ENCODE data around the gene MREG. TPM values are rescaled to one million over a fixed set of nuclear protein-coding genes. Genes with fewer than 3 reads are reported as not detected.

MREG gene
- polyA plus RNA-seq, 1 donor = 5.5 TPM

DNA sequence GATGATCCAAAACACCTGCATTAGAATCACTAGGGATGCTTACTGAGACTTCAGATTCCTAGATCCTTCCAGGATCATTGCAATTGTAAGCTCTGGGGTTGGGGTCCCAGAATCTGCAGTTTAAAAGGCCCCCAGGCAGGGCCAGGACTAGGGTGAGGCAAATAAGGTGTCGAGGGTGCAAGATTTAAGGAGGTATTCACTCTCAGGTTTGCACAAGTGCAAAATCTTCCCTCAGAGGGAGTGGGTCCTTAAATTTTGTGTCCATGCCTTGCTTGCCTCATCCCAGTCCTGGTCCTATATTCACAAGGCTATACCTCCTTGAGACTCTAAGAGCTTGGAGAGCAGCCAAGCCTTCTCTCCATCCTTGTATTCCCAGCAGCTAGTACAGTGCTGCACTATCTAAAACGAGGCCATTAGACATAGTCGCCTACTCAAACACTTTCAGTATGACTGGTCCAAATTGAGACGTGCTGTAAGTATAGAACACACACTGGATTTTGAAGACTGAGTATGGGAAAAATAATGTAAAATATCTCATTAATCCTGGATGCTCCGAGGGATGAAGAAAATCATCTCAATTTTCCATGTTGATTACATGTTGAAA is 31.6 kb upstream of the MREG start:
- Histone ChIP-seq H3K27ac (ENCODE audit: low read length) (no peak overlapping the region), H3K36me3 (ENCODE audit: control insufficient read depth, insufficient read depth, low read length) (peaks cover 36% of the 10 kb centered on the region), H3K27me3 (ENCODE audit: control insufficient read depth, insufficient read depth, low read length) (no peaks in the 10 kb centered on the region), H3K4me1 (ENCODE audit: control insufficient read depth, insufficient read depth, low read length) (no peaks in the 10 kb centered on the region), H3K4me3 (ENCODE audit: low read length) (no peak overlapping the region), H3K9me3 (ENCODE audit: control insufficient read depth, low read depth, low read length) (no peaks in the 10 kb centered on the region)
- DNase-seq = no peak
- WGBS (ENCODE audit: insufficient coverage, low lambda C conversion rate) = 100% methylated on average over 1 of the region's 5 CpGs

DNA sequence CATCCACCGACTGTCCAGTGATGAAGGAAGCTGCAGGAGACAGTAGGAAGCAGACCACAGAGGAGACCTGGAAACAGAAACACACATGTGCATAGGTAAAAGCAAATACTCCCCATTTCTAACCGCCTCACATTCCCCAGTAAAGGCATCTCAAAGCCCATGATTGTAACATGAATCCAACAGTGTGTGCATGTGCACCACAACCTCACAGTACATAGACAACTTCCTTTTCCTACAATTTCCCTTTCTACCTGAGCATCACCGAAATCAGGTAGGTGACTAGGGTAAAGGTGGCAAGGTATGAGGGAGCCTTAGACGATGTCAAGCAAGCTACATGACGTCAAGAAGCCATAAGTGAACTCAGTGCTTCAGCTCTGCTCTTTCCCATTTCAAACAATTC is 30.6 kb upstream of the MREG start:
- Histone ChIP-seq H3K9me3 (ENCODE audit: control insufficient read depth, low read depth, low read length) (no peaks in the 10 kb centered on the region), H3K4me3 (ENCODE audit: low read length) (no peak overlapping the region), H3K27ac (ENCODE audit: low read length) (no peak overlapping the region), H3K27me3 (ENCODE audit: control insufficient read depth, insufficient read depth, low read length) (no peaks in the 10 kb centered on the region), H3K4me1 (ENCODE audit: control insufficient read depth, insufficient read depth, low read length) (no peaks in the 10 kb centered on the region), H3K36me3 (ENCODE audit: control insufficient read depth, insufficient read depth, low read length) (peaks cover 40% of the 10 kb centered on the region)
- no peak for DNase-seq
- WGBS (ENCODE audit: insufficient coverage, low lambda C conversion rate) = no CpG with 5 or more reads among the region's 5 CpGs

DNA sequence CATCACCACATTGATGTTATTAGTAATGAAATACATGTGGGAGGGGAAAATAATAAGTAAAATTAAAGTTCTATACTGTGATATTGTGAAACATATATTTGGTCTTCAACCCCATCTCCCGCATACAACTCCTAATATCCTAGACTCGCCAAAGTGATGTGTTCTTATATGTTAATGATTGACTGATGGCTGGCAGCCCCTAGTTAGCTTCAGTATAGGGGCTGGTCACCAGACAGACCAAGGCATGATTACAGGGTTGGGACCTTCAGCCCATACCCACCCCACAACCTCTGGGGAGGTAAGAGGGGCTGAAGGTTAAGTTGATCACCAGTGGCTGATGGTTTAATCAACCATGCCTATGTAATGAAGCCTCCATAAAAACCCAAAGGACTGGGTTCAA is 28.1 kb upstream of the MREG start:
- Histone ChIP-seq H3K9me3 (ENCODE audit: control insufficient read depth, low read depth, low read length) (no peaks in the 10 kb centered on the region), H3K27me3 (ENCODE audit: control insufficient read depth, insufficient read depth, low read length) (no peaks in the 10 kb centered on the region), H3K4me1 (ENCODE audit: control insufficient read depth, insufficient read depth, low read length) (no peaks in the 10 kb centered on the region), H3K27ac (ENCODE audit: low read length) (no peak overlapping the region), H3K4me3 (ENCODE audit: low read length) (no peak overlapping the region), H3K36me3 (ENCODE audit: control insufficient read depth, insufficient read depth, low read length) (peaks cover 46% of the 10 kb centered on the region)
- no CpG with 5 or more reads among the region's 2 CpGs for WGBS (ENCODE audit: insufficient coverage, low lambda C conversion rate)
- no peak for DNase-seq

DNA sequence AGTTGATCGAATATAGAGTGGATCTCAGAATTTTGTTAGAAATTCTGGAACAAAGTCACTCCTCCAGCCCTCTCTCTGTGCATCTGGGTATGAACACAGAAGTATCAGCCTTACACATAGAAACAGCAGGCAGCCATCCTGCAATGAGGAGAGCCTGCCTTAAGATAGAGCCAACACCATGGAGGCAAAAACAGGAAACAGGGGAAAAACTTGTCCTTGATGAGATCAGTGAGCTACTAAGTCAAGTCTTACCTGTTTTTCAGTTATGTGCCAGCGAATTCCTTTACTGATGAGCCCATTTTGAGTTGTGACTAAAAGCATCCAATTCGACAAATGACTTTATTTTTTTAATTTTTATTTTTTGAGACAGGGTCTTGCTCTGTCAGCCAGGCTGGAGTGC is 26.6 kb upstream of the MREG start:
- Histone ChIP-seq H3K4me1 (ENCODE audit: control insufficient read depth, insufficient read depth, low read length) (no peaks in the 10 kb centered on the region), H3K9me3 (ENCODE audit: control insufficient read depth, low read depth, low read length) (no peaks in the 10 kb centered on the region), H3K36me3 (ENCODE audit: control insufficient read depth, insufficient read depth, low read length) (peaks cover 52% of the 10 kb centered on the region), H3K27ac (ENCODE audit: low read length) (no peak overlapping the region), H3K27me3 (ENCODE audit: control insufficient read depth, insufficient read depth, low read length) (no peaks in the 10 kb centered on the region), H3K4me3 (ENCODE audit: low read length) (no peak overlapping the region)
- no peak for DNase-seq
- WGBS (ENCODE audit: insufficient coverage, low lambda C conversion rate) = 100% methylated on average over 1 of the region's 3 CpGs

DNA sequence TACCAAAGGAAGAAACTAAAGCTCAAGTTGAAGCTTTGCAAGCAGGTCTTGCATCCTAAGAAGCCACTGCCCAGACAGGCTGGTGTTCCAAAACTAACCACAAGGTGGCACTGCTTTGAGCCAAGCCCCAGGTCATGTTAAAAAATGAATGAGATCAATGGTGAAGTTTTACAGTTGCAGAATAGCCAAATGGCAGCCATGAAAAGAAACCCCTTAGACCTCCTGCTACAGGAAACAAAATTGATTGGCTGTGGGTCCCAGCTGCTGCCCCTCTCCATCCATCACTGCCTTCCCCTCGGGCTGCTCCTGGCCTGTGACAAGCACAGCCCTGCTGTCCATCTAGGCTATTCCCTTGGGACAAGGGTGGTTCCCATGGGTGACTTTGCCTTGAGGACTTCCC is 20.7 kb upstream of the MREG start:
- H3K27me3 ChIP-seq (ENCODE audit: control insufficient read depth, insufficient read depth, low read length) = no peaks in the 10 kb centered on the region
- no peaks in the 10 kb centered on the region for H3K9me3 ChIP-seq (ENCODE audit: control insufficient read depth, low read depth, low read length)
- H3K4me1 ChIP-seq (ENCODE audit: control insufficient read depth, insufficient read depth, low read length) = no peaks in the 10 kb centered on the region
- WGBS (ENCODE audit: insufficient coverage, low lambda C conversion rate) = no CpG with 5 or more reads among the region's 1 CpG
- no peak overlapping the region for H3K27ac ChIP-seq (ENCODE audit: low read length)
- peak; percentile 40 to 47 for DNase-seq
- H3K4me3 ChIP-seq (ENCODE audit: low read length) = no peak overlapping the region
- peaks cover 42% of the 10 kb centered on the region for H3K36me3 ChIP-seq (ENCODE audit: control insufficient read depth, insufficient read depth, low read length)

DNA sequence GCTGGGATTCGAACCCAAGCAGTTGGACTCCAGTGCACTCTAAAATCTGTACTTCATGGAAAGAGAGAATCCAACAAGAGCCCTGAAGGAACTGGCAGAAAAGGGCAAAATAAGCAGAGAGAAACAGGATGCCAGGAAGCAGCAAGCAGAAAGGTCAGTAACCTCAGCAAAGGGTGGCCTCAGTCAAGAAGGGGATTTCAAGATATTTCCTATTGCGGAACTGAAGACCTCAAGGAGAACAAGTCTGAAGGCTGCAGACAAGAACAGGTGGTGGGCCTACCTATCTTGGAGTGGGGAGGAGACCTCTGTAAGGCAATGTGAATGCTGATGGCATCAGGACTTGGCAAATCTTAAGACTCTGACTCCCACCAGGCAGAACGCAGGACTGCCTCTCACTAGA is 20.1 kb upstream of the MREG start:
- no peak for DNase-seq
- H3K27me3 ChIP-seq (ENCODE audit: control insufficient read depth, insufficient read depth, low read length) = no peaks in the 10 kb centered on the region
- H3K4me1 ChIP-seq (ENCODE audit: control insufficient read depth, insufficient read depth, low read length) = no peaks in the 10 kb centered on the region
- H3K36me3 ChIP-seq (ENCODE audit: control insufficient read depth, insufficient read depth, low read length) = peaks cover 40% of the 10 kb centered on the region
- WGBS (ENCODE audit: insufficient coverage, low lambda C conversion rate) = no CpG with 5 or more reads among the region's 3 CpGs
- no peak overlapping the region for H3K27ac ChIP-seq (ENCODE audit: low read length)
- H3K9me3 ChIP-seq (ENCODE audit: control insufficient read depth, low read depth, low read length) = no peaks in the 10 kb centered on the region
- no peak overlapping the region for H3K4me3 ChIP-seq (ENCODE audit: low read length)

DNA sequence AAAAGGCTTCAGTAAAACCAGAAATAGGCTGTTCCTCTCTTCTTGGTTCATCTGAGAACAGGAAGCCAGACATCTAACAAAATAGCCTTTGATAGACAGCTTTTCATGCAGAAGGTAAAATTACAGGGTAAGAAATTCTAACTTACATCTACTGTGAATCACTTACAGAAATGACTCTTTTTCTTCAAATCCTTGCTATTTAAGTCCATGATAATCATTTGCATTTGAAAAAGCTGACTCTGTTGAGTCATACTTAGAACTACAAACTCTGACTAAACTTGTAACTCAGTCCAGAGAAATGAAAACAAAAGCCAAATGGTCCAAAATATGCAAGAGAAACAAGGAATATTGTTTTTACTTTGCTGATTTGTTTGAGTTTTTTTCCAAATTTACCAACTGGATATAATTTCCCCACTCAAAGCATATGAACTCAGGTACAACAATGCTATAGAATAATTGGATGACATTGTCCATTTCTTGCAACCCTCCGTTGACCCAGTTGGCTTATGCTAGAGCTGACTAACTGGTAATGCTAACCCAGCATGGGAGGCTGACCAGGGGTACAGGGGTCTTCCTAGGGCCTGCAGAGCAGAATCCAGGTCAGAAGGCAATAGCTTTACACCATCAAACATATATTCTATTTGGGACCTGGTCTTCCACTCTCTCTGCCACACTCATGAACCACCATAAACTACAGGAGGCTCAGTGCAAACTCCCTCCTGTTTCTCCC is 18.8 kb upstream of the MREG start:
- DNase-seq = no peak
- no CpG with 5 or more reads among the region's 1 CpG for WGBS (ENCODE audit: insufficient coverage, low lambda C conversion rate)
- no peaks in the 10 kb centered on the region for H3K27me3 ChIP-seq (ENCODE audit: control insufficient read depth, insufficient read depth, low read length)
- H3K27ac ChIP-seq (ENCODE audit: low read length) = no peak overlapping the region
- H3K36me3 ChIP-seq (ENCODE audit: control insufficient read depth, insufficient read depth, low read length) = peaks cover 35% of the 10 kb centered on the region
- no peaks in the 10 kb centered on the region for H3K4me1 ChIP-seq (ENCODE audit: control insufficient read depth, insufficient read depth, low read length)
- H3K9me3 ChIP-seq (ENCODE audit: control insufficient read depth, low read depth, low read length) = no peaks in the 10 kb centered on the region
- no peak overlapping the region for H3K4me3 ChIP-seq (ENCODE audit: low read length)

DNA sequence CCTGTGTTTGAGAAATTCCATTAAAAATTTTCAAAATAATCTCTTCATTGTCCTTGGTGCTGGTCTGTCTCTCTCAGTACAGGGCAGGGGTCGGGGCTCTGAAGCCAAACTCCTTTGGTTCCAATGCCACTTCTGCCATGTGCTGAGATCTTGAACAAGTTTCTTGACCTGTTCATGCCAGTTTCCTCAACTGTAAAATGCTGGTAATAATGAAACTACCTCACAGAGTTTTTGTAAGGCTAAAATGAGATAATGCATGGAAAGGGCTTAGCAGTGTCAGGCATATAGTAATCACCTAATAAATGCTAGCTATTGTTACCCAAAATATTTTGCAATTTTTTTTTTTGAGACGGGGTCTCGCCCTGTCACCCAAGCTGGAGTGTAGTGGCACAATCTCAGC is 16.9 kb upstream of the MREG start:
- Histone ChIP-seq H3K27me3 (ENCODE audit: control insufficient read depth, insufficient read depth, low read length) (no peaks in the 10 kb centered on the region), H3K4me3 (ENCODE audit: low read length) (no peak overlapping the region), H3K27ac (ENCODE audit: low read length) (no peak overlapping the region), H3K4me1 (ENCODE audit: control insufficient read depth, insufficient read depth, low read length) (no peaks in the 10 kb centered on the region), H3K9me3 (ENCODE audit: control insufficient read depth, low read depth, low read length) (no peaks in the 10 kb centered on the region), H3K36me3 (ENCODE audit: control insufficient read depth, insufficient read depth, low read length) (peaks cover 25% of the 10 kb centered on the region)
- WGBS (ENCODE audit: insufficient coverage, low lambda C conversion rate) = no CpG with 5 or more reads among the region's 3 CpGs
- DNase-seq = no peak

DNA sequence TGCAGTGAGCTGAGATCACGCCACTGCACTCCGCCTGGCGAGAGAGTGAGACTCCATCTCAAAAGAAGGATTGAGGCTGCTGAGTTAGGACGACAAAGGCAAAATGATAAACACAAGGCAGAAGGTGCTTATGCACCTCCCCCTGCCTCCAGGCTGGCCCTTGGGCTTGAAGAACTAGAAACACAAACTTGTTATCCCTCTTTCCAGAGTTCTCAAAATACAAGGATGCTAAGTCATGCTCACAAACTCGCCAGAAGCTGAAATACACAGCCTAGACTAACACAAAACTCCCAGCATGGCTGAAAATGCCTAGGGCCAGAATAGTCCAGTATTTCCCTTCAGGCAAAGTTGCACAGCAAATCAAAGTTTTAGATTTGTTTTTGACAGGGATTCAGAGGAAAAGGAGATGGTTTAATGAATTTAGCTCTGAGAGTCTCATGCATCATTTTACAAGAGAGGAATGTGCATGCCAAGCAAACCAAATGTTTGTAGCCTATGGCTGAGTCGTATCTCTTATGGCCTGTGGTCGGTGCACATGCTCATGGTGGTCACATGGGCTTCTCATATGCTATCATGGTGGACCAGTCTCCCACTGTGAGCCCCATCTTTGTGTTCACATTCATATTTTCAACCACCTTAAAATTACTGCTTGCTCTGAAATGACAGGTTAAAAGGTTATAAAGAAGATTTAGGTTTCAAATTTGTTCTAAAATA is 16.2 kb upstream of the MREG start:
- Histone ChIP-seq H3K9me3 (ENCODE audit: control insufficient read depth, low read depth, low read length) (no peaks in the 10 kb centered on the region), H3K4me1 (ENCODE audit: control insufficient read depth, insufficient read depth, low read length) (no peaks in the 10 kb centered on the region), H3K27ac (ENCODE audit: low read length) (no peak overlapping the region), H3K27me3 (ENCODE audit: control insufficient read depth, insufficient read depth, low read length) (no peaks in the 10 kb centered on the region), H3K4me3 (ENCODE audit: low read length) (no peak overlapping the region), H3K36me3 (ENCODE audit: control insufficient read depth, insufficient read depth, low read length) (peaks cover 19% of the 10 kb centered on the region)
- WGBS (ENCODE audit: insufficient coverage, low lambda C conversion rate) = 100% methylated on average over 1 of the region's 7 CpGs
- DNase-seq = no peak

DNA sequence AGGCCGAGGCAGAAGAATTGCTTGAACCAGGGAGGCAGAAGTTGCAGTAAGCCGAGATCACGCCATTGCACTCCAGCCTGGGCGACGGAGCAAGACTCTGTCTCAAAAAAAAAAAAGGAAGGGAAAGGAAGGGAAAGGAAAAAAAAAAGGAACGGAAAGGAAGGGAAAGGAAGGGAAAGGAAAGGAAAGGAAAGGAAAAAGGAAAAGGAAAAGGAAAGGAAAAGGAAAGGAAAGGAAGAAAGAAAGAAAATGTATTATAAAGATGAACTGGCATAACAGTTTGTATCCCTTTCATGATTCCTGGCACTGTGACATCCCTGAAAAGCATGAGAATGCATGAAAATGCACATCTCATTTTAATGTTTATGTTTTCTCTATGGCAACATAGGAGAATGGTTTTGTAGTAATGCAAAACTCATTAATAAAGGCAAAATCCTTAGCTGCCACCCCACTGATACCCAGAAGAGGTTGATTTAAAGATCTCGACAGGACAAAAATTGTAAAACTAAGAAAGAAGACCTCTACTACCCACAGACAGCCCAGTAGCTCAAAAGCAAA is 11.5 kb upstream of the MREG start:
- no peaks in the 10 kb centered on the region for H3K9me3 ChIP-seq (ENCODE audit: control insufficient read depth, low read depth, low read length)
- WGBS (ENCODE audit: insufficient coverage, low lambda C conversion rate) = 98% methylated on average over 5 of the region's 7 CpGs
- no peaks in the 10 kb centered on the region for H3K27me3 ChIP-seq (ENCODE audit: control insufficient read depth, insufficient read depth, low read length)
- no peaks in the 10 kb centered on the region for H3K4me1 ChIP-seq (ENCODE audit: control insufficient read depth, insufficient read depth, low read length)
- DNase-seq = no peak
- no peak overlapping the region for H3K27ac ChIP-seq (ENCODE audit: low read length)
- no peak overlapping the region for H3K4me3 ChIP-seq (ENCODE audit: low read length)
- peaks cover 10% of the 10 kb centered on the region for H3K36me3 ChIP-seq (ENCODE audit: control insufficient read depth, insufficient read depth, low read length)
